ENCODE results near the gene FBLN1.

Gene FBLN1

GRCh38 chr22:45516163-45516562 lies 13.5 kb downstream of the FBLN1 start:
- ATAC-seq: no peak; the same call in 2 of the 3 replicates
- TF ChIP-seq CSRNP3 (CRISPR knock-in tag; IDR thresholded peaks at IDR 0.05) (no peak), ZNF8 (CRISPR knock-in tag; IDR thresholded peaks at IDR 0.05) (no peak), CSDC2 (CRISPR knock-in tag; IDR thresholded peaks at IDR 0.05) (no peak), GLIS3 (CRISPR knock-in tag; IDR thresholded peaks at IDR 0.05) (no peak), RARB (CRISPR knock-in tag; IDR thresholded peaks at IDR 0.05) (no peak), PPARA (CRISPR knock-in tag; IDR thresholded peaks at IDR 0.05; ENCODE audit: borderline replicate concordance) (no peak), SNAI2 (CRISPR knock-in tag; IDR thresholded peaks at IDR 0.05) (no peak), ZNF565 (CRISPR knock-in tag; conservative IDR thresholded peaks at IDR 0.05; ENCODE audit: low read depth) (no peak), TOX (CRISPR knock-in tag; IDR thresholded peaks at IDR 0.05; ENCODE audit: borderline replicate concordance) (no peak), PATZ1 (CRISPR knock-in tag; IDR thresholded peaks at IDR 0.05; ENCODE audit: borderline replicate concordance) (no peak), BACH2 (CRISPR knock-in tag; IDR thresholded peaks at IDR 0.05; ENCODE audit: borderline replicate concordance) (no peak), OSR1 (CRISPR knock-in tag; IDR thresholded peaks at IDR 0.05) (no peak), POU6F1 (CRISPR knock-in tag; IDR thresholded peaks at IDR 0.05; ENCODE audit: borderline replicate concordance, low read depth) (no peak), ZNF70 (CRISPR knock-in tag; IDR thresholded peaks at IDR 0.05) (no peak), ESRRG (CRISPR knock-in tag; IDR thresholded peaks at IDR 0.05) (no peak), ZC3H10 (CRISPR knock-in tag; IDR thresholded peaks at IDR 0.05) (no peak), ZFP3 (CRISPR knock-in tag; IDR thresholded peaks at IDR 0.05) (no peak), TCF4 (CRISPR knock-in tag; IDR thresholded peaks at IDR 0.05; ENCODE audit: borderline replicate concordance) (no peak), ISL1 (CRISPR knock-in tag; IDR thresholded peaks at IDR 0.05) (no peak)
- TF ChIP-seq, protein P1, sequence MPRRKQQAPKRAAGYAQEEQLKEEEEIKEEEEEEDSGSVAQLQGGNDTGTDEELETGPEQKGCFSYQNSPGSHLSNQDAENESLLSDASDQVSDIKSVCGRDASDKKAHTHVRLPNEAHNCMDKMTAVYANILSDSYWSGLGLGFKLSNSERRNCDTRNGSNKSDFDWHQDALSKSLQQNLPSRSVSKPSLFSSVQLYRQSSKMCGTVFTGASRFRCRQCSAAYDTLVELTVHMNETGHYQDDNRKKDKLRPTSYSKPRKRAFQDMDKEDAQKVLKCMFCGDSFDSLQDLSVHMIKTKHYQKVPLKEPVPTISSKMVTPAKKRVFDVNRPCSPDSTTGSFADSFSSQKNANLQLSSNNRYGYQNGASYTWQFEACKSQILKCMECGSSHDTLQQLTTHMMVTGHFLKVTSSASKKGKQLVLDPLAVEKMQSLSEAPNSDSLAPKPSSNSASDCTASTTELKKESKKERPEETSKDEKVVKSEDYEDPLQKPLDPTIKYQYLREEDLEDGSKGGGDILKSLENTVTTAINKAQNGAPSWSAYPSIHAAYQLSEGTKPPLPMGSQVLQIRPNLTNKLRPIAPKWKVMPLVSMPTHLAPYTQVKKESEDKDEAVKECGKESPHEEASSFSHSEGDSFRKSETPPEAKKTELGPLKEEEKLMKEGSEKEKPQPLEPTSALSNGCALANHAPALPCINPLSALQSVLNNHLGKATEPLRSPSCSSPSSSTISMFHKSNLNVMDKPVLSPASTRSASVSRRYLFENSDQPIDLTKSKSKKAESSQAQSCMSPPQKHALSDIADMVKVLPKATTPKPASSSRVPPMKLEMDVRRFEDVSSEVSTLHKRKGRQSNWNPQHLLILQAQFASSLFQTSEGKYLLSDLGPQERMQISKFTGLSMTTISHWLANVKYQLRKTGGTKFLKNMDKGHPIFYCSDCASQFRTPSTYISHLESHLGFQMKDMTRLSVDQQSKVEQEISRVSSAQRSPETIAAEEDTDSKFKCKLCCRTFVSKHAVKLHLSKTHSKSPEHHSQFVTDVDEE (CRISPR knock-in tag; IDR thresholded peaks at IDR 0.05): no peak

- TF ChIP-seq PPARA (CRISPR knock-in tag; IDR thresholded peaks at IDR 0.05; ENCODE audit: borderline replicate concordance) (no peak), ARNTL (CRISPR knock-in tag; IDR thresholded peaks at IDR 0.05; ENCODE audit: borderline replicate concordance, low read depth) (no peak), ZNF565 (CRISPR knock-in tag; conservative IDR thresholded peaks at IDR 0.05; ENCODE audit: low read depth) (no peak), RARB (CRISPR knock-in tag; IDR thresholded peaks at IDR 0.05) (no peak), OSR1 (CRISPR knock-in tag; IDR thresholded peaks at IDR 0.05) (no peak), TCF4 (CRISPR knock-in tag; IDR thresholded peaks at IDR 0.05; ENCODE audit: borderline replicate concordance) (no peak), ZFP30 (CRISPR knock-in tag; IDR thresholded peaks at IDR 0.05) (no peak), CSRNP3 (CRISPR knock-in tag; IDR thresholded peaks at IDR 0.05) (no peak), PATZ1 (CRISPR knock-in tag; IDR thresholded peaks at IDR 0.05; ENCODE audit: borderline replicate concordance) (no peak), SNAI2 (CRISPR knock-in tag; IDR thresholded peaks at IDR 0.05) (no peak), ZNF70 (CRISPR knock-in tag; IDR thresholded peaks at IDR 0.05) (no peak)
- TF ChIP-seq, protein P1 (CRISPR knock-in tag; IDR thresholded peaks at IDR 0.05): no peak
- no peak for ATAC-seq
Observed at GRCh38 chr22:45516923-45517675, 14.4 kb downstream of the FBLN1 start.
